CD14-positive monocyte (primary cell): ENCODE data around the gene SMIM33. TPM values are rescaled to one million over a fixed set of nuclear protein-coding genes. Genes with fewer than 3 reads are reported as not detected.

Experiments used
- DNase-seq, 3 donors: peaks; one replicate each; pipeline ENCODE4 v3.0.0-alpha.2; 2011 to 2022
- H2AFZ ChIP-seq: 2 replicates; pipeline ENCODE4 v1.6.0; 2012; ENCODE audit warnings: mild to moderate bottlenecking, low read depth, low read length, inconsistent platforms; ENCODE audit not compliant: insufficient read depth, poor library complexity, severe bottlenecking
- H3K27ac ChIP-seq, 2 donors: 1 replicate in 1 of 2; 2 replicates in 1 of 2; pipeline ENCODE4 v1.5.1; 2012 to 2013; ENCODE audit warnings: low read length in 2 of 2, control low read depth in 1 of 2, inconsistent platforms in 1 of 2, low read depth in 1 of 2, mild to moderate bottlenecking in 1 of 2
- H3K27me3 ChIP-seq, 2 donors: one replicate each; pipeline versions ENCODE4 v1.6.0 to v1.6.1; 2011 to 2013; ENCODE audit warnings: low read length in 2 of 2; ENCODE audit not compliant: control insufficient read depth in 2 of 2, insufficient read depth in 2 of 2
- H3K36me3 ChIP-seq, 2 donors: replicated peaks in 1 of 2; 1 replicate in 1 of 2; 2 replicates in 1 of 2; pipeline versions ENCODE4 v1.5.1 to v1.6.1; 2012 to 2013; ENCODE audit warnings: low read length in 2 of 2, control low read depth in 1 of 2, inconsistent platforms in 1 of 2, mild to moderate bottlenecking in 1 of 2; ENCODE audit not compliant: insufficient read depth in 2 of 2, control insufficient read depth in 1 of 2
- H3K4me1 ChIP-seq, 2 donors: 1 replicate in 1 of 2; 2 replicates in 1 of 2; pipeline versions ENCODE4 v1.5.1 to v1.6.1; 2012 to 2013; ENCODE audit warnings: low read length in 2 of 2, control low read depth in 1 of 2, inconsistent platforms in 1 of 2, mild to moderate bottlenecking in 1 of 2, moderate library complexity in 1 of 2; ENCODE audit not compliant: insufficient read depth in 2 of 2, control insufficient read depth in 1 of 2
- H3K4me2 ChIP-seq: replicated peaks from 2 replicates; pipeline ENCODE3; 2012; ENCODE audit warnings: low read length, moderate library complexity, mild to moderate bottlenecking; ENCODE audit not compliant: poor library complexity, severe bottlenecking; ENCODE audit errors: extremely low read depth
- H3K4me3 ChIP-seq, 3 experiments: fragments of 200-600 bp in 1 of 3; sonication (generic) in 1 of 3; replicated peaks in 1 of 3; 1 replicate in 2 of 3; 2 replicates in 1 of 3; pipeline ENCODE4 v1.5.1; 2011 to 2013; ENCODE audit warnings: low read length in 3 of 3, mild to moderate bottlenecking in 3 of 3, control low read depth in 2 of 3, low read depth in 2 of 3, inconsistent platforms in 1 of 3, moderate library complexity in 1 of 3
- H3K79me2 ChIP-seq: 2 replicates; pipeline ENCODE4 v1.6.0; 2012; ENCODE audit warnings: mild to moderate bottlenecking, control low read depth, inconsistent platforms, low read length, moderate library complexity; ENCODE audit not compliant: insufficient read depth
- H3K9ac ChIP-seq: 2 replicates; pipeline ENCODE4 v1.6.0; 2017; ENCODE audit warnings: low read length, mild to moderate bottlenecking; ENCODE audit not compliant: insufficient read depth, poor library complexity, severe bottlenecking
- H3K9me3 ChIP-seq, 2 donors: replicated peaks in 1 of 2; 1 replicate in 1 of 2; 2 replicates in 1 of 2; pipeline versions ENCODE4 v1.5.1 to v1.6.1; 2012 to 2013; ENCODE audit warnings: low read length in 2 of 2, control low read depth in 1 of 2; ENCODE audit not compliant: control insufficient read depth in 1 of 2, insufficient read depth in 1 of 2
- H4K20me1 ChIP-seq: 2 replicates; pipeline ENCODE4 v1.6.0; 2012; ENCODE audit warnings: mild to moderate bottlenecking, low read length, control low read depth, moderate library complexity; ENCODE audit not compliant: insufficient read depth
- H3K27ac Mint-ChIP-seq, 7 donors: one replicate each; pipeline ENCODE4 v1.8.0; 2020; ENCODE audit warnings: mild to moderate bottlenecking in 7 of 7, mixed read lengths in 7 of 7, moderate library complexity in 6 of 7, inconsistent platforms in 2 of 7
- H3K27me3 Mint-ChIP-seq, 3 donors: one replicate each; pipeline ENCODE4 v1.8.0; 2021 to 2022; ENCODE audit warnings: low read depth in 3 of 3, mild to moderate bottlenecking in 3 of 3, mixed read lengths in 3 of 3, moderate library complexity in 3 of 3, inconsistent platforms in 1 of 3
- H3K36me3 Mint-ChIP-seq, 2 donors: one replicate each; pipeline ENCODE4 v1.8.0; 2020; ENCODE audit warnings: mixed read lengths in 2 of 2, inconsistent platforms in 1 of 2, mild to moderate bottlenecking in 1 of 2
- H3K4me1 Mint-ChIP-seq: one replicate; pipeline ENCODE4 v1.8.0; 2020; ENCODE audit warnings: mild to moderate bottlenecking, mixed read lengths
- H3K4me3 Mint-ChIP-seq, 2 donors: one replicate each; pipeline ENCODE4 v1.8.0; 2020; ENCODE audit warnings: mild to moderate bottlenecking in 2 of 2, mixed read lengths in 2 of 2, moderate library complexity in 1 of 2
- H3K9me3 Mint-ChIP-seq, 7 donors: one replicate each; pipeline ENCODE4 v1.8.0; 2020 to 2022; ENCODE audit warnings: mixed read lengths in 7 of 7, mild to moderate bottlenecking in 6 of 7, moderate library complexity in 6 of 7, inconsistent platforms in 2 of 7
- WGBS: methylation state at CpG from one replicate; pipeline ENCODE4 v1.1.5; 2013; ENCODE audit warnings: missing lambda C conversion rate; ENCODE audit not compliant: insufficient coverage; 5-methylcytosine and 5-hydroxymethylcytosine counted together
- intact Hi-C, 2 donors: fragments of 100-400 bp; cut with micrococcal nuclease; formaldehyde crosslinking; loops; one replicate each; pipeline versions ENCODE4 v1.15.0 to v1.15.1; 2023
- polyA plus RNA-seq, 3 donors: library from polyadenylated mRNA; depleted of rRNA in 1 of 3; unstranded in 2 of 3; stranded (reverse) in 1 of 3; fragments of 300-500 nt in 2 of 3; fragments of >200 nt in 1 of 3; fragmentation: Illumina TruSeq in 2 of 3; gene quantifications; 1 replicate in 2 of 3; 2 replicates in 1 of 3; pipeline ENCODE4 v1.2.3, GENCODE V29; 2012 to 2021
- TF ChIP-seq, protein P1 (sequence below): fragments of 200-600 bp; IDR thresholded peaks from one replicate; pipeline ENCODE4 v1.8.0; 2022; ENCODE audit warnings: antibody characterized with exemption, mild to moderate bottlenecking

Gene SMIM33
- polyA plus RNA-seq, 3 donors, result not detected

DNA sequence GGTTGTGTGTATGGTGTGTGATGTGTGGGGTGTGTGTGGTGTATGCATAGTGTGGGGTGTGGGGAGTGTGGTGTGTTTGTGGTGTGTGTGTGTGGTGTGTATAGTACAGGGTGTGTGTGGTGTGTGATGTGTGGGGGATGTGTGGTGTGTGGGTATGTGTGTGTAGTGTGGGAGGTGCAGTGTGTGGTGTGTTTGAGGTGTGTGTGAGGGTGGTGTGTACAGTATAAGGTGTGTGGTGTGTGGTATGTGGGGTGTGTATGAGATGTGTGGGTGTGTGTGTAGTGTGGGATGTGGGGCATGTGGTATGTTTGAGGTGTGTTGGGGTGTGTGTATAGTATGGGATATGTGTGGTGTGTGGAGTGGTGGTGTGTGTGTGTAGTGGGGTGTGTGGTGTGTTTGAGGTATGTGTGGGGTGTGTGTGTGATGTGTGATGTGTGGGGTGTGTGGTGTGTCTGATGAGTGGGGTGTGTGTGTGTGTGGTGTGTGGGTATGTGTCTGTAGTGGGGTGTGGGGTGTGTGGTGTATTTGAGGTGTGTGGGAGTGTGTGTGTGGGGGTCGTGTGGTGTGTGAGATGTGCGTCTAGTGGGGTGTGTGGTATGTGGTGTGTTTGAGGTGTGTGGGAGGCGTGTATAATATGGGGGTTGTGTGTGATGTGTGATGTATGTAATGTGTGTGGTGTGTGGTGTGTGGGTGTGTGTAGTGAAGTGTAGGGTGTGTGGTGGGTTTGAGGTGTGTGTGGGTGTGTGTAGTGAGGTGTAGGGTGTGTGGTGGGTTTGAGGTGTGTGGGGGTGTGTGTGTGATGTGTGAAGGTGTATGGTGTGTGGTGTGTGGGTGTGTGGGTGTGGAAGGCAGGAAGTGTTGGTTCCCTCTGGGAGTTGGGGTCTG, 16.9 kb upstream of the SMIM33 start:
- peaks cover 8% of the 10 kb centered on the region for H3K4me1 Mint-ChIP-seq
- Histone ChIP-seq H3K36me3 (no peaks in the 10 kb centered on the region), H3K4me1 (peaks cover 2 to 5% of the 10 kb centered on the region in 2 donors), H4K20me1 (no peaks in the 10 kb centered on the region), H3K79me2 (no peaks in the 10 kb centered on the region), H3K4me3 (no peak overlapping the region), H3K4me2 (no peak overlapping the region), H3K27me3 (no peaks in the 10 kb centered on the region), H2AFZ (no peak overlapping the region), H3K27ac (no peak overlapping the region), H3K9me3 (no peaks in the 10 kb centered on the region), H3K9ac (no peak overlapping the region)
- WGBS, result 92% methylated on average over 3 of the region's 3 CpGs
- no peak for DNase-seq
- TF ChIP-seq, protein P1, sequence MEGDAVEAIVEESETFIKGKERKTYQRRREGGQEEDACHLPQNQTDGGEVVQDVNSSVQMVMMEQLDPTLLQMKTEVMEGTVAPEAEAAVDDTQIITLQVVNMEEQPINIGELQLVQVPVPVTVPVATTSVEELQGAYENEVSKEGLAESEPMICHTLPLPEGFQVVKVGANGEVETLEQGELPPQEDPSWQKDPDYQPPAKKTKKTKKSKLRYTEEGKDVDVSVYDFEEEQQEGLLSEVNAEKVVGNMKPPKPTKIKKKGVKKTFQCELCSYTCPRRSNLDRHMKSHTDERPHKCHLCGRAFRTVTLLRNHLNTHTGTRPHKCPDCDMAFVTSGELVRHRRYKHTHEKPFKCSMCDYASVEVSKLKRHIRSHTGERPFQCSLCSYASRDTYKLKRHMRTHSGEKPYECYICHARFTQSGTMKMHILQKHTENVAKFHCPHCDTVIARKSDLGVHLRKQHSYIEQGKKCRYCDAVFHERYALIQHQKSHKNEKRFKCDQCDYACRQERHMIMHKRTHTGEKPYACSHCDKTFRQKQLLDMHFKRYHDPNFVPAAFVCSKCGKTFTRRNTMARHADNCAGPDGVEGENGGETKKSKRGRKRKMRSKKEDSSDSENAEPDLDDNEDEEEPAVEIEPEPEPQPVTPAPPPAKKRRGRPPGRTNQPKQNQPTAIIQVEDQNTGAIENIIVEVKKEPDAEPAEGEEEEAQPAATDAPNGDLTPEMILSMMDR, result no peak
- peaks cover 0 to 3% (median 1%) of the 10 kb centered on the region in 3 donors for H3K27me3 Mint-ChIP-seq
- H3K9me3 Mint-ChIP-seq, result no peaks in the 10 kb centered on the region
- no peak overlapping the region for H3K4me3 Mint-ChIP-seq
- peak overlapping the region in 1 of 7 donors; percentile 2 for H3K27ac Mint-ChIP-seq
- intact Hi-C loops, result no loop called here
- no peaks in the 10 kb centered on the region for H3K36me3 Mint-ChIP-seq

DNA sequence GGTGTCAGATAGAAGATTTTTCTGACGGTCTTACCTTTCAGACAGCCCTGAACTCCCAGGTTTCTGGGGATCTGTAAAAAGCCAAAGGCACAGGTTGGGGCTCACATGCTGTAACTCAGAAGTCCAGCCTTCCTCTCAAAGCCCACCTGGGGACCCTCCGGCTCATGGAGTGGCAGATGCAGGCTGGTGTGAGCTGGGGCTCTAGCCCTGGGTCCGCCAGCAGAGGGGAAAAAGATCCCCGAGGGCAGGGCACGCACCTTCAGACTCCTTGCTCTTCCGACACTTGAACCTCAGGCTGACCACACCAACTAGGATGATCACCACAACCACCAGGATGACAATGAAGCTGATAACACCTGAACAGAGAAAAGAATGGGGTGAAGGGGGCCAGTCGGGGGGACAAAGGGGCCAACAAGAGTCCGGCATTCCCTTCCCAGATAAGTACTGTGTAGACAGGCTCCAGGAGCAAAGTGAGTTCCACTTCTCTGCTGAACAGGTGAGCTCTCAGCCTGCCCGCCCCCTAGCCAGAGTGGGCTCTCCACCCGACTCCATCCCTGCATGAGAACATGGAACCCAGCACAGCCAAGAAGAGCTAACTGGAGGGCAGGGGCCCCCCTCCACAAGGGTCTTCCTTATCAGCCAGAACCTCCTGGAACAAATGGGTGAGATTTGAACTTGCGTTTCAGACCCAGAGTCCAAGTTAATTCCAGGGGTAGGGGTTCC, 16.1 kb upstream of the SMIM33 start:
- H3K36me3 Mint-ChIP-seq, result no peaks in the 10 kb centered on the region

More for the DNA sequence above, 16.1 kb upstream of the SMIM33 start:
- Mint-ChIP-seq H3K4me1 (peaks cover 11% of the 10 kb centered on the region), H3K27me3 (peaks cover 0 to 1% (median 0%) of the 10 kb centered on the region in 3 donors), H3K4me3 (no peak overlapping the region), H3K9me3 (no peaks in the 10 kb centered on the region), H3K27ac (no peak overlapping the region)
- H3K36me3 ChIP-seq, result no peaks in the 10 kb centered on the region
- no peak overlapping the region for H3K27ac ChIP-seq
- 88% methylated on average over 5 of the region's 11 CpGs for WGBS
- peaks cover 3 to 7% of the 10 kb centered on the region in 2 donors for H3K4me1 ChIP-seq
- H4K20me1 ChIP-seq, result no peaks in the 10 kb centered on the region
- no peaks in the 10 kb centered on the region for H3K27me3 ChIP-seq
- H3K4me2 ChIP-seq, result no peak overlapping the region
- no peak overlapping the region for H2AFZ ChIP-seq
- intact Hi-C loops, result no loop called here
- no peak overlapping the region for H3K4me3 ChIP-seq
- H3K79me2 ChIP-seq, result no peaks in the 10 kb centered on the region
- TF ChIP-seq, protein P1, result no peak
- H3K9me3 ChIP-seq, result no peaks in the 10 kb centered on the region
- H3K9ac ChIP-seq, result no peak overlapping the region
- DNase-seq, result no peak
